ENCODE data around the gene APCDD1L.

Gene APCDD1L

GRCh38 chr20:58434326-58434725 is 80.9 kb downstream of the APCDD1L start:
- no peak overlapping the region for H3K4me3 ChIP-seq (replicated peaks in 1 of 2; ENCODE audit: low read depth in 2 of 2, low read length in 2 of 2)
- TF ChIP-seq CTCF (IDR thresholded peaks at IDR 0.05; ENCODE audit: low read depth, low read length): no peak
- no peak for DNase-seq (ENCODE audit: low read depth in 2 of 2)

GRCh38 chr20:58433759-58434158 is 81.4 kb downstream of the APCDD1L start:
- no peak for TF ChIP-seq CTCF (IDR thresholded peaks at IDR 0.05; ENCODE audit: low read depth, low read length)
- H3K4me3 ChIP-seq (replicated peaks in 1 of 2; ENCODE audit: low read depth in 2 of 2, low read length in 2 of 2): no peak overlapping the region
- DNase-seq (ENCODE audit: low read depth in 2 of 2): peak; percentile 74 to 78

- no peak for TF ChIP-seq CTCF (IDR thresholded peaks at IDR 0.05; ENCODE audit: low read depth, low read length)
- no peak overlapping the region for H3K4me3 ChIP-seq (replicated peaks in 1 of 2; ENCODE audit: low read depth in 2 of 2, low read length in 2 of 2)
- DNase-seq (ENCODE audit: low read depth in 2 of 2): no peak
Measured at GRCh38 chr20:58433029-58433647, 82.1 kb downstream of the APCDD1L start.

- H3K4me3 ChIP-seq (replicated peaks in 1 of 2; ENCODE audit: low read depth in 2 of 2, low read length in 2 of 2): no peak overlapping the region
Measured at GRCh38 chr20:58432186-58432954, 82.8 kb downstream of the APCDD1L start.

GRCh38 chr20:58431134-58431533 is 84.1 kb downstream of the APCDD1L start:
- H3K4me3 ChIP-seq (replicated peaks in 1 of 2; ENCODE audit: low read depth in 2 of 2, low read length in 2 of 2): no peak overlapping the region
- TF ChIP-seq CTCF (IDR thresholded peaks at IDR 0.05; ENCODE audit: low read depth, low read length): no peak
- peak in 1 of 2 donors; percentile 14 for DNase-seq (ENCODE audit: low read depth in 2 of 2)

More at GRCh38 chr20:58432186-58432954, 82.8 kb downstream of the APCDD1L start:
- TF ChIP-seq CTCF (IDR thresholded peaks at IDR 0.05; ENCODE audit: low read depth, low read length): no peak
- peak; percentile 45 to 73 for DNase-seq (ENCODE audit: low read depth in 2 of 2)

- no peak for DNase-seq (ENCODE audit: low read depth in 2 of 2)
- H3K4me3 ChIP-seq (replicated peaks in 1 of 2; ENCODE audit: low read depth in 2 of 2, low read length in 2 of 2): no peak overlapping the region
- TF ChIP-seq CTCF (IDR thresholded peaks at IDR 0.05; ENCODE audit: low read depth, low read length): no peak
Measured at GRCh38 chr20:58429303-58429702, 85.9 kb downstream of the APCDD1L start.

Data from cardiac fibroblast (primary cell).